IMR-90 (cell line): ENCODE measurements around the gene ABHD2. TPM values are rescaled to one million over a fixed set of nuclear protein-coding genes. Genes with fewer than 3 reads are reported as not detected.

Source experiments
- ATAC-seq: fragments of 200-7000 bp; cut with Tn5 transposase; 2 replicates; pipeline ENCODE4 v1.9.1; 2020; ENCODE audit warnings: low read depth, mild to moderate bottlenecking, moderate library complexity
- BruUV-seq: library from RNA; stranded (reverse); fragments of 400-500 nt; replicated peaks from 2 replicates; lab custom pipeline; 2021; lab: Mats Ljungman, UMichigan
- CTCF ChIA-PET: fragments of 300-600 bp; formaldehyde crosslinking; extraction: SDS; loops from one replicate; lab custom pipeline; 2021; ENCODE audit warnings: antibody characterized with exemption; lab: Yijun Ruan, JAX
- POLR2A ChIA-PET: fragments of 300-600 bp; sonication (Branson Sonifier 250); formaldehyde crosslinking; loops from one replicate; lab custom pipeline; 2022; ENCODE audit warnings: antibody characterized with exemption; ENCODE audit not compliant: unreplicated experiment; lab: Charles Lee
- DNase-seq: peaks from one replicate; pipeline ENCODE4 v3.0.0; 2013
- H2AFZ ChIP-seq: replicated peaks from 2 replicates; pipeline ENCODE3; 2013; ENCODE audit warnings: low read length, mild to moderate bottlenecking; ENCODE audit not compliant: poor library complexity
- H2AK5ac ChIP-seq: 2 replicates; pipeline ENCODE4 v1.6.1; 2013; ENCODE audit warnings: low read depth, low read length, inconsistent platforms
- H2AK9ac ChIP-seq: replicated peaks from 2 replicates; pipeline ENCODE3; 2013; ENCODE audit warnings: mild to moderate bottlenecking, low read depth, low read length, moderate library complexity; ENCODE audit not compliant: poor library complexity
- H2BK120ac ChIP-seq: 2 replicates; pipeline ENCODE4 v1.6.1; 2013; ENCODE audit warnings: low read depth, low read length, inconsistent platforms
- H2BK15ac ChIP-seq: 3 replicates; pipeline ENCODE4 v1.6.1; 2013; ENCODE audit warnings: low read depth, low read length, inconsistent platforms
- H2BK20ac ChIP-seq: 2 replicates; pipeline ENCODE4 v1.6.1; 2013; ENCODE audit warnings: low read depth, mild to moderate bottlenecking, inconsistent platforms, low read length, moderate library complexity
- H2BK5ac ChIP-seq: 2 replicates; pipeline ENCODE4 v1.6.1; 2013; ENCODE audit warnings: mild to moderate bottlenecking, low read depth, low read length, inconsistent platforms; ENCODE audit not compliant: poor library complexity, severe bottlenecking
- H3K14ac ChIP-seq: replicated peaks from 2 replicates; pipeline ENCODE4 v1.6.1; 2013; ENCODE audit warnings: low read depth, low read length, inconsistent platforms
- H3K18ac ChIP-seq: 2 replicates; pipeline ENCODE4 v1.6.1; 2013; ENCODE audit warnings: low read depth, low read length, control low read depth
- H3K23ac ChIP-seq: 2 replicates; pipeline ENCODE4 v1.6.1; 2013; ENCODE audit warnings: low read depth, low read length, inconsistent platforms
- H3K27ac ChIP-seq: 2 replicates; pipeline ENCODE4 v1.5.1; 2013; ENCODE audit warnings: mild to moderate bottlenecking, control low read depth, low read length; ENCODE audit not compliant: insufficient read depth
- H3K27me3 ChIP-seq: 2 replicates; pipeline ENCODE4 v1.6.1; 2013; ENCODE audit warnings: low read length; ENCODE audit not compliant: control insufficient read depth, insufficient read depth
- H3K36me3 ChIP-seq: 2 replicates; pipeline ENCODE4 v1.6.1; 2013; ENCODE audit warnings: low read length, mixed read lengths; ENCODE audit not compliant: control insufficient read depth, insufficient read depth
- H3K4ac ChIP-seq: 2 replicates; pipeline ENCODE4 v1.6.1; 2013; ENCODE audit warnings: low read depth, low read length, inconsistent platforms
- H3K4me1 ChIP-seq: 2 replicates; pipeline ENCODE4 v1.6.1; 2013; ENCODE audit warnings: low read length, mixed read lengths; ENCODE audit not compliant: control insufficient read depth, insufficient read depth
- H3K4me2 ChIP-seq: 2 replicates; pipeline ENCODE4 v1.6.1; 2013; ENCODE audit warnings: low read depth, mild to moderate bottlenecking, control low read depth, low read length, moderate library complexity
- H3K4me3 ChIP-seq: 2 replicates; pipeline ENCODE4 v1.5.1; 2013; ENCODE audit warnings: low read depth, mild to moderate bottlenecking, control low read depth, low read length, moderate library complexity; ENCODE audit not compliant: insufficient read depth
- H3K56ac ChIP-seq: 2 replicates; pipeline ENCODE4 v1.6.1; 2013; ENCODE audit warnings: low read length, inconsistent platforms; ENCODE audit not compliant: insufficient read depth; ENCODE audit errors: extremely low read depth
- H3K79me1 ChIP-seq, 2 experiments: 2 replicates each; pipeline ENCODE4 v1.6.1; 2013; ENCODE audit warnings: low read length in 2 of 2, inconsistent platforms in 1 of 2, low read depth in 1 of 2
- H3K9ac ChIP-seq: 2 replicates; pipeline ENCODE4 v1.6.1; 2013; ENCODE audit warnings: low read depth, low read length, control low read depth
- H3K9me1 ChIP-seq: 2 replicates; pipeline ENCODE4 v1.6.1; 2013; ENCODE audit warnings: low read length, inconsistent platforms; ENCODE audit not compliant: insufficient read depth
- H3K9me3 ChIP-seq: 2 replicates; pipeline ENCODE4 v1.6.1; 2013; ENCODE audit warnings: low read length; ENCODE audit not compliant: control insufficient read depth, insufficient read depth
- H4K20me1 ChIP-seq: 2 replicates; pipeline ENCODE4 v1.6.1; 2013; ENCODE audit warnings: low read length, inconsistent platforms; ENCODE audit not compliant: insufficient read depth
- H4K5ac ChIP-seq: 2 replicates; pipeline ENCODE4 v1.6.1; 2013; ENCODE audit warnings: mild to moderate bottlenecking, low read depth, low read length, control low read depth
- H4K8ac ChIP-seq, 2 experiments: 2 replicates each; pipeline ENCODE4 v1.6.1; 2013; ENCODE audit warnings: low read depth in 2 of 2, low read length in 2 of 2, control low read depth in 1 of 2, inconsistent platforms in 1 of 2
- H4K91ac ChIP-seq: 2 replicates; pipeline ENCODE4 v1.6.1; 2013; ENCODE audit warnings: low read depth, low read length, inconsistent platforms; ENCODE audit not compliant: insufficient read depth
- CEBPB ChIP-seq: IDR thresholded peaks from 2 replicates; pipeline ENCODE4 v1.6.1; 2012; ENCODE audit warnings: low read depth, low read length, improper control_type of control experiment
- FOS ChIP-seq: fragments of 150-350 bp; IDR thresholded peaks from 2 replicates; pipeline ENCODE4 v1.6.1; 2016; ENCODE audit warnings: low read depth, low read length
- WGBS, 2 experiments: methylation state at CpG; one replicate each; pipeline versions ENCODE4 v1.1.5 to v1.1.7; 2013; ENCODE audit warnings: missing lambda C conversion rate in 2 of 2; ENCODE audit not compliant: insufficient read length in 1 of 2; ENCODE audit errors: extremely low coverage in 2 of 2; 5-methylcytosine and 5-hydroxymethylcytosine counted together
- dilution Hi-C: fragments of 300-500 bp; cut with HindIII; formaldehyde crosslinking; loops from one replicate; pipeline ENCODE4 v1.14.3; 2018; ENCODE audit warnings: low sequenced_read_pairs; ENCODE audit not compliant: unreplicated experiment
- in situ Hi-C: fragments of 300-500 bp; cut with MboI; formaldehyde crosslinking; loops from 3 replicates; pipeline ENCODE4 v1.14.3; 2019; ENCODE audit warnings: low sequenced_read_pairs, inconsistent platforms, mixed read lengths
- intact Hi-C: fragments of 100-400 bp; cut with micrococcal nuclease; formaldehyde crosslinking; loops from 2 replicates; pipeline ENCODE4 v1.10.0; 2022
- polyA plus RNA-seq, 3 experiments: library from polyadenylated mRNA; depleted of rRNA; stranded (reverse); fragments of >200 nt; gene quantifications; 2 replicates each; pipeline ENCODE4 v1.2.3, GENCODE V29; 2012; ENCODE audit warnings: low replicate concordance in 1 of 3
- total RNA-seq: library from RNA; depleted of rRNA; stranded (reverse); fragments of >200 nt; gene quantifications from 2 replicates; pipeline ENCODE4 v1.2.3, GENCODE V29; 2012

Gene ABHD2
- total and polyA plus RNA-seq, 2 of the 4 experiments (the other 2 are of a cell fraction) = 31.2 to 62.9 TPM

GRCh38 chr15:89201465-89202005 lies 113.3 kb downstream of the ABHD2 start:
- H2AK5ac ChIP-seq = no peak overlapping the region
- H3K9me1 ChIP-seq = 0 out of 2 replicates have a peak, but pooled peaks cover 3% of the 10 kb centered on the region
- no peak overlapping the region for H2BK20ac ChIP-seq
- dilution Hi-C loops = no loop called here
- H3K4me1 ChIP-seq = peaks cover 9% of the 10 kb centered on the region
- no peak overlapping the region for H2AK9ac ChIP-seq
- H3K23ac ChIP-seq = no peak overlapping the region
- in situ Hi-C loops = no loop called here
- H3K4ac ChIP-seq = no peak overlapping the region
- ATAC-seq = no peak
- no peak overlapping the region for H3K4me2 ChIP-seq
- peak; percentile 63 for TF ChIP-seq CEBPB
- no peak for TF ChIP-seq FOS
- no peak overlapping the region for H2BK5ac ChIP-seq
- no peaks in the 10 kb centered on the region for H3K9me3 ChIP-seq
- no peaks in the 10 kb centered on the region for H4K20me1 ChIP-seq
- H3K14ac ChIP-seq = no peak overlapping the region
- no peaks in the 10 kb centered on the region for H3K27me3 ChIP-seq
- no peak overlapping the region for H4K8ac ChIP-seq
- H3K79me1 ChIP-seq = no peaks in the 10 kb centered on the region
- H4K91ac ChIP-seq = no peak overlapping the region
- no peak overlapping the region for H3K18ac ChIP-seq
- no TSS peak for BruUV-seq
- no peak overlapping the region for H3K27ac ChIP-seq
- ChIA-PET CTCF (no interaction called here), POLR2A (no interaction called here)
- H4K5ac ChIP-seq = no peak overlapping the region
- no peak for DNase-seq
- intact Hi-C loops = no loop called here
- no peak overlapping the region for H2BK15ac ChIP-seq
- WGBS, 2 experiments = no CpG with 5 or more reads among the region's 20 CpGs
- no peak overlapping the region for H3K56ac ChIP-seq
- H2BK120ac ChIP-seq = no peak overlapping the region
- no peak overlapping the region for H3K4me3 ChIP-seq
- no peak overlapping the region for H2AFZ ChIP-seq
- peaks cover 6% of the 10 kb centered on the region for H3K36me3 ChIP-seq
- H3K9ac ChIP-seq = no peak overlapping the region
